ENCODE measurements around the gene HIPK1. TPM values are rescaled to one million over a fixed set of nuclear protein-coding genes. Genes with fewer than 3 reads are reported as not detected.
"Not testable (repeated sequence)": the region's sequence is repeated elsewhere in the genome, so short reads cannot be mapped to it uniquely, and the experiment has no call there.

Gene HIPK1
- total RNA-seq, 1 donor from 2014 or later, result 73.2 TPM

GRCh38 chr1:113981962-113982931 lies 53.1 kb downstream of the HIPK1 start:
- DNase-seq (ENCODE audit: low spot score), result peak; percentile 82

GRCh38 chr1:113982949-113983348 lies 53.8 kb downstream of the HIPK1 start:
- DNase-seq (ENCODE audit: low spot score), result no peak

- DNase-seq (ENCODE audit: low spot score), result no peak
Measured at GRCh38 chr1:113983391-113983790, 54.3 kb downstream of the HIPK1 start.

- no peak for DNase-seq (ENCODE audit: low spot score)
Measured at GRCh38 chr1:113983826-113984225, 54.7 kb downstream of the HIPK1 start.

GRCh38 chr1:113984710-113985109 lies 55.6 kb downstream of the HIPK1 start:
- no peak for DNase-seq (ENCODE audit: low spot score)

- DNase-seq (ENCODE audit: low spot score), result no peak
Measured at GRCh38 chr1:113986802-113987201, 57.7 kb downstream of the HIPK1 start.

- no peak for DNase-seq (ENCODE audit: low spot score)
Measured at GRCh38 chr1:113987259-113987658, 58.1 kb downstream of the HIPK1 start.

GRCh38 chr1:113990530-113990929 lies 61.4 kb downstream of the HIPK1 start:
- DNase-seq (ENCODE audit: low spot score), result no peak

- DNase-seq (ENCODE audit: low spot score), result no peak
Measured at GRCh38 chr1:113990961-113991360, 61.8 kb downstream of the HIPK1 start.

- no peak for DNase-seq (ENCODE audit: low spot score)
Measured at GRCh38 chr1:113991467-113991997, 62.4 kb downstream of the HIPK1 start.

- no peak for DNase-seq (ENCODE audit: low spot score)
Measured at GRCh38 chr1:113993072-113993471, 63.9 kb downstream of the HIPK1 start.

GRCh38 chr1:113993766-113994165 lies 64.6 kb downstream of the HIPK1 start:
- DNase-seq (ENCODE audit: low spot score), result no peak

GRCh38 chr1:113995382-113995781 lies 66.3 kb downstream of the HIPK1 start:
- no peak for DNase-seq (ENCODE audit: low spot score)

GRCh38 chr1:113998361-113998760 lies 69.2 kb downstream of the HIPK1 start:
- no peak for DNase-seq (ENCODE audit: low spot score)

GRCh38 chr1:113999233-113999632 lies 70.1 kb downstream of the HIPK1 start:
- DNase-seq (ENCODE audit: low spot score), result no peak

- DNase-seq (ENCODE audit: low spot score), result no peak
Measured at GRCh38 chr1:113999799-114000198, 70.7 kb downstream of the HIPK1 start.

- DNase-seq (ENCODE audit: low spot score), result no peak
Measured at GRCh38 chr1:114000406-114000805, 71.3 kb downstream of the HIPK1 start.

GRCh38 chr1:114002492-114003239 lies 73.5 kb downstream of the HIPK1 start:
- no peak for DNase-seq (ENCODE audit: low spot score)

GRCh38 chr1:114003431-114003830 lies 74.3 kb downstream of the HIPK1 start:
- DNase-seq (ENCODE audit: low spot score), result no peak

- DNase-seq (ENCODE audit: low spot score), result not testable (repeated sequence)
Measured at GRCh38 chr1:114006825-114007224, 77.7 kb downstream of the HIPK1 start.

GRCh38 chr1:114008480-114008941 lies 79.4 kb downstream of the HIPK1 start:
- no peak for DNase-seq (ENCODE audit: low spot score)

GRCh38 chr1:114008993-114009392 lies 79.9 kb downstream of the HIPK1 start:
- DNase-seq (ENCODE audit: low spot score), result no peak
